NCI-H2171 (cell line): ENCODE measurements around the gene ABCA7.

Experiments
- DNase-seq: peaks from one replicate; lab custom pipeline; 2025; lab: John Stamatoyannopoulos, UW

ABCA7 gene, protein sequence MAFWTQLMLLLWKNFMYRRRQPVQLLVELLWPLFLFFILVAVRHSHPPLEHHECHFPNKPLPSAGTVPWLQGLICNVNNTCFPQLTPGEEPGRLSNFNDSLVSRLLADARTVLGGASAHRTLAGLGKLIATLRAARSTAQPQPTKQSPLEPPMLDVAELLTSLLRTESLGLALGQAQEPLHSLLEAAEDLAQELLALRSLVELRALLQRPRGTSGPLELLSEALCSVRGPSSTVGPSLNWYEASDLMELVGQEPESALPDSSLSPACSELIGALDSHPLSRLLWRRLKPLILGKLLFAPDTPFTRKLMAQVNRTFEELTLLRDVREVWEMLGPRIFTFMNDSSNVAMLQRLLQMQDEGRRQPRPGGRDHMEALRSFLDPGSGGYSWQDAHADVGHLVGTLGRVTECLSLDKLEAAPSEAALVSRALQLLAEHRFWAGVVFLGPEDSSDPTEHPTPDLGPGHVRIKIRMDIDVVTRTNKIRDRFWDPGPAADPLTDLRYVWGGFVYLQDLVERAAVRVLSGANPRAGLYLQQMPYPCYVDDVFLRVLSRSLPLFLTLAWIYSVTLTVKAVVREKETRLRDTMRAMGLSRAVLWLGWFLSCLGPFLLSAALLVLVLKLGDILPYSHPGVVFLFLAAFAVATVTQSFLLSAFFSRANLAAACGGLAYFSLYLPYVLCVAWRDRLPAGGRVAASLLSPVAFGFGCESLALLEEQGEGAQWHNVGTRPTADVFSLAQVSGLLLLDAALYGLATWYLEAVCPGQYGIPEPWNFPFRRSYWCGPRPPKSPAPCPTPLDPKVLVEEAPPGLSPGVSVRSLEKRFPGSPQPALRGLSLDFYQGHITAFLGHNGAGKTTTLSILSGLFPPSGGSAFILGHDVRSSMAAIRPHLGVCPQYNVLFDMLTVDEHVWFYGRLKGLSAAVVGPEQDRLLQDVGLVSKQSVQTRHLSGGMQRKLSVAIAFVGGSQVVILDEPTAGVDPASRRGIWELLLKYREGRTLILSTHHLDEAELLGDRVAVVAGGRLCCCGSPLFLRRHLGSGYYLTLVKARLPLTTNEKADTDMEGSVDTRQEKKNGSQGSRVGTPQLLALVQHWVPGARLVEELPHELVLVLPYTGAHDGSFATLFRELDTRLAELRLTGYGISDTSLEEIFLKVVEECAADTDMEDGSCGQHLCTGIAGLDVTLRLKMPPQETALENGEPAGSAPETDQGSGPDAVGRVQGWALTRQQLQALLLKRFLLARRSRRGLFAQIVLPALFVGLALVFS (N-terminal part only)

DNA sequence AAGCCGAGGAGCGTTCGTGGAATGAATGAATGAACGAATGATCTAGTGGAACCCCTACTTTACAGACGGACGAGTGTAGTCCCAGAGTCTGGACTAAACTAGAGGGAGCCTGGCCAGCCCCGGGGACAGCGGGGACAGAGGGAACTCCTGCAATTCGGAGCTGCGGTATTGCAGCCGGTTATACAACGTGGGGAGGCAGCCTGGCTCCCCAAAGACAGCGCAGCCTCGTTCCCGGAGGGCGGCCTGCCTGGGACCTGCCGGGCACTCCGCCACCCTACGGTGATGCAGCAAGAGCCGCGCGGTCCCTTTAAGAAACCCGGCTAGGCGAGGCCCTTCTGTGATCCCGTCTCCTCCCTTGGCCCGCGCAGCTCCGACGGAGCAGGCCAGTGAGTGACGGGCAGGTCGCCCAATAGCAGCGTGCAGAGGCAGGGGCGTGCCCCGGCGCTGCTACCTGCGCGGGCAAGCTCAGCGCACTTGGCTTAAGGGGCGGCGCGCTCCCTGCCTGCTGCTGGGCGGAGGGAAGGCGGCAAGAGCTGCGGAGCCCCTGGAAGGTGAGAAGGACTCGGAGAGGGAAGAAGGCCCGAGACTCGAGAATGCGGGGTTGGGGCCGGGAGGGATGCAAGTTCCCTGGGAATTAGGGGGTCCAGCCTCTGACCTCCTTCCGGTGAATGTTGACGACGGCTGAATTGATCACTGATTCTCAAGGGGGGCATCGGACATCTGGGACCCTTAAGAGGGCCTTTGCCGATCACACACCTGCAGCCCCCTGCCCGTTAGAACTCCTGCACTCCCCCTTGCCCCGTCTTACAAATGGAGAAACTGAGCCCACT is at the start of gene ABCA7:
Gene ABCA7 (plus strand): TSS at position 462 of the 830 bp plus-strand sequence. CDS start 1,255 bp downstream, outside the sequence.
- peak; percentile 98 for DNase-seq

GRCh38 chr19:990119-990571 is 49.8 kb upstream of the ABCA7 start:
- DNase-seq, result no peak

DNA sequence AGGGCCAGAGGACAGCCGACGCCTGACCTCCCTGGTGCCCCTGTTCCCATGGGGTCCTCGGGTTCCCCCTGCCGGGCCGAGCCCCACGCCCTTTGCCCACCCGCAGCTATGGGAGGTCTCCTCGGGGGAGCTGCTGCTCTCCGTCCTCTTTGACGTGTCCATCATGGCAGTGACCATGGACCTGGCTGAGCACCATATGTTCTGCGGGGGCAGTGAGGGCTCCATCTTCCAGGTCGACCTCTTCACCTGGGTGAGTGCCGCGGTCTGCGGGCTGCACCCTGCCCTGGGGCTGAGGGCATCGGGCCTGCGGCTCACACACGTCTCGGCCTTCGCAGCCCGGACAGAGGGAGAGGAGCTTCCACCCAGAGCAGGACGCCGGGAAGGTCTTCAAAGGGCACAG is 49.2 kb upstream of the ABCA7 start:
- no peak for DNase-seq

DNA sequence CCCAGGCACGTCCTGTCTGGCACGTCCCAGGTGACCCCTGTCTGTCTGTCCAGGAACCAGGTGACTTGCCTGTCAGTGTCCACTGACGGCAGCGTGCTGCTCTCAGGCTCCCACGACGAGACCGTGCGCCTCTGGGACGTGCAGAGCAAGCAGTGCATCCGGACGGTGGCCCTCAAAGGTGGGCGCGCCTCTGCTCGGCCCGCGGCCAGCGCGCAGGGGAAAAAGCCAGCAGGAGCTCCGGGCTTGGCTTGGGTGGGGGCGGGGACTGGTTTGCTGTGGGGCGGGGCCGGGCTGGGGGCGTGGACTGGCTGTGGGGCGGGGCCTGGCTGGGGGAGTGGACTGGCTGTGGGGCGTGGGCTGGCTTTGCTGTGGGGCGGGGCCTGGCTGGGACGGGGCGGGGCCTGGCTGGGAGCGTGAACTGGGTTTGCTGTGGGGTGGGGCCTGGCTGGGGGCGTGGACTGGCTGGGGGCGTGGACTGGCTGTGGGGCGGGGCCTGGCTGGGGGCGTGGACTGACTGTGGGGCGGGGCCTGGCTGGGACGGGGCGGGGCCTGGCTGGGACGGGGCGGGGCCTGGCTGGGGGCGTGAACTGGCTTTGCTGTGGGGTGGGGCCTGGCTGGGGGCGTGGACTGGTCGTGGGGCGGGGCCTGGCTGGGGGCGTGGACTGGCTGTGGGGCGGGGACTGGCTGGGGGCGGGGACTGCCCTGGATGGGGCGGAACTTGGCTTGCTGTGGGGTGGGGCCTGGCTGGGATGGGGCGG is 48.6 kb upstream of the ABCA7 start:
- DNase-seq, result no peak

DNA sequence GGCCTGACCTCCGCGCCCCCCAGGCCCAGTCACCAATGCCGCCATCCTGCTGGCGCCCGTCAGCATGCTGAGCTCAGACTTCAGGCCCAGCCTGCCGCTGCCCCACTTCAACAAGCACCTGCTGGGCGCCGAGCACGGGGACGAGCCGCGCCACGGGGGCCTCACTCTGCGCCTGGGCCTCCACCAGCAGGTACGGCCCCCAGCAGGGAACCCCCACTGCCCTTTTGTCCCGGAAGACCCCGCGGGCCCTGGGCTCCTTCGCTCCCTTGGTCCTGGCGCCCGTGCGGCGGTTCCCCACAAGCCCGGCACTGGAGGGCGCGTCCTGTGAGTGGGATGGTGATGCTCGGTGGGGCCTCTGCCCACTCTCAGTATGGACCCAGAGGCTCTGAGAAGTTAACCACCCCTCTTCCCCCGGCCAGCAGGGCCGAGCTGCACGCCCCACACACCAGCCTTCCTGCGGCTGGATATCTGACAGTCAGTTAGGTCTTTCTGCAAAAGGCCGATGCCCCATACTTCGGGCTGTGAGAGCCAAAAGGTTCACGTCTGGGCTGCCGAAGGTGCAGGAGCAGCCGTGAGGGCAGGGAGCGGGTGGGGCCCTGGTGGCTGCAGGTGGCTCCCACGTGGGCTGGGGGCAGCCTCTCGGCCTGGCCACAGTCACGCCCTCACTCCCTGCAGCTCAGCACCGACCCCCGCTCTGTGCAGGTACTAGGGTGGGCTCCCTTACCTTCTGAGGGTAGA is 47.8 kb upstream of the ABCA7 start:
- DNase-seq, result no peak

- no peak for DNase-seq
Measured at GRCh38 chr19:992670-993055, 47.2 kb upstream of the ABCA7 start.

DNA sequence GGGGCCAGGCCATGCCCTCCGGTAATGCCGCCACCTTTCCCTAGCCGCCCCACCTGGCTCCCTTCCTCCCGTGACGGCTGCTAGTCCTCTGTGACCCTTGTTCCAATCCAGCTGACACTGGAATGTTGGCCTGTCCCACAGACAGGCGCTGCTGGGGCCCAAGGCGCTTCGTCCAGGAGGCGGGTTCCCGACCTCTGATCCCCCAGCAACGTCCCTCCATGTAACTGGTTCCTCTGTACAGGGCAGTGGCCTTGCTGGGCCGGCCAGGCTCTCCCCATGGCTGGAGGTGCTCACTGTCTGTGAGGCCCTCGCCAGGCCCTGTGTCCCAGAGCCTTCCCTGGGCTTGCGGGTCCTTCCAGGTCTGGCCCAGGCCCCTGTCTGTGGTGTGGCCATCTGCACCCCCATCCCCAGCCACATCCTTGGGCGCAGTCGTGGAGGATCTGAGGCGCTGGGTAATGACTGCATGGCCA is 46.5 kb upstream of the ABCA7 start:
- DNase-seq, result no peak

GRCh38 chr19:993831-994393 is 46.0 kb upstream of the ABCA7 start:
- DNase-seq, result no peak

- DNase-seq, result no peak
Measured at GRCh38 chr19:994516-994915, 45.4 kb upstream of the ABCA7 start.

DNA sequence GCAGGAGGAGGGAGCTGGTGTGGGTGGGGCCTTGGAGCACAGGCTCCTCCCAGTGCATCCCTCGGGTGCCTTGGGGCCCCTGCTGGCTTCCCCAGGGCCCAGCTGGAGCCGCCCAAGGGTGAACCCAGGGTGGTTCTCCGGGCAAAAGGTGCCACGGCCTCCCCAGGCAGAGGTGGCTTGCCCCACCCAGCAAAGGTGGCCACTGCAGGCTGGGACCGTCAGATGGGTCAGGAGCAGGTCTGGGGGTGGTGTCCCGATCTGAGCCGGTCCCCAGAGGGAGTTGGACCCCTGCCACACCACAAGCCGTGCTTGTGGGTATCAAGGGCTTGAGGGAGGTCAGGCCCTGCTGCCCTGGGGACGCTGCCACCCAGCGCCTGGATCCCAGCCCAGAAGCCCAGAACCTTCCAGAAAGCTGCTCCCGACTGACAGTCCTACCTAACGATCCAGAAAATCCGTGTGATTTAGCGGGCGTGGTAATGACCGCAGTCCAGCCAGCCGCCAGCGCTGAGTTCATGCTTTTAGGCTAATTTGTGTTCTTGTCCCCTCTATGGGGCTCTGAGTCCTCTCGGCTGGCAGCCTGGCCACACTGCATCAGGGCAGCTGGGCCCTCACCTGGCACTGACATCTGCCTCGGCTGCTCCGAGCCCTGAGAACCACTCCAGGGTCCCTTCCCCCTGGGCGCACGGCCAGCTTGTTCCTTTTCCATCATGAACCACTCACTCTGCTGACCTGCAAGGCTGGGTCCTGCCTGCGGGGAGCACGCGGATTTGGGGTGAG is 44.7 kb upstream of the ABCA7 start:
- peak; percentile 22 for DNase-seq

DNA sequence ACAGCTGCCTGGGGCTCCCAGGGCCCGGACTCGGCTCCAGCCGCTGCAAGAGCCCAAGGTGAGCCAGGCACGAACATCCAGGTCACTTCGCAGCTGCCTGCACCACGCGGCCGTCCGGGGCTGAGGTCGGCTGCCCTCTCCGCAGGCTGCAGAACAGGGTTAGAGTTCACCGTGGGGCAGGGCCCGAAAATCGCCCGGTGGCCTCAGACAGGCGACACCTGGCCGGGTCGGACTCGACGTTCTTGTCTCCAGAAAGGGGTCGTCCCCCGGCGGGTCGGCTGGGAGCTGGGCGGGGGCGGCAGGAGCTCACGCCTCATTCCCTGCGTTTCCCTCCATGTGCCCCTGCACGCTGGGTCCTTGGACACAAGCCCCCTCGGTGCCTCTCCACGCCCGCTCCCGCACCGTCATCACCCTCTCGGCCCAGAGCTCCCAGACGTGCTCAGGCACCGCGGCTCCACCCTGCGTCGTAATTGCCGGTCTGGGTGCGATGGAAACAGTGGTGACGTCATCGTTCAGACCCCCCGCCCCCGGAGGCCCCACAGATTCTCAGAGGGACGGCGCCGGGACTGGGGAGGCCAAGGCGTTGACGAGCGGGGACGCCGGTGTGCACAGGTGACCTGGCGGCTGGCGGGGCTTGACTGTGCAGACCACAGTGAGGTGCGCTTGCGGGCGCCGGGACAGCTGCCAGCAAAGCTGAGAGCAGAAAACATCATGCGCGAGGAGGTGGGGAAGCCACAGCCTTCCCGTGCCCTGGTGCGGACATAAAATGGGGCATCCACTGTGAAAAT is 43.7 kb upstream of the ABCA7 start:
- peak; percentile 51 for DNase-seq

GRCh38 chr19:998064-998463 is 41.8 kb upstream of the ABCA7 start:
- no peak for DNase-seq

GRCh38 chr19:999379-999719 is 40.6 kb upstream of the ABCA7 start:
- no peak for DNase-seq

DNA sequence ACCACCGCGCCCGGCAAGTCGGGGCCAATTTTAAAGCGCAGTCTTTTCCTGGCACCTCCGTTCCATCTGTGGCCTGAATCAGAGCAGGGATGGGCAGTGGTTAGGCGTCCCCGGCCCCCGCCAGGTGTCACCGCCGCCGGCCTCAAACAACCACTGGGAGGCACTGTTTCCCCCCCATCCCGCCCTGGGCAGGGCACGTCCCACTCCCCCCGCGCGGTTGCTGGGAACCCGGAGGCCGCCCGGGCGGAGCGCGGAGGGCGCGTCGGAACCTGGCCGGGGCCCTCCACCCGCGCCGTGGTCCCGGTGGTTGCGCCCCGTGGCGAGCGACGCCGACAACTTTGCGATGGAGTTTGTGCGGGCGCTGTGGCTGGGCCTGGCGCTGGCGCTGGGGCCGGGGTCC is 39.8 kb upstream of the ABCA7 start, which contains the start of gene GRIN3B:
Gene GRIN3B (plus strand): TSS at position 325 of the 400 bp plus-strand sequence. CDS start 19 bp downstream, at position 344.
- no peak for DNase-seq

GRCh38 chr19:1000591-1001537 is 39.0 kb upstream of the ABCA7 start:
- no peak for DNase-seq

GRCh38 chr19:1001538-1002166 is 38.3 kb upstream of the ABCA7 start:
- DNase-seq, result no peak
